Transverse colon (tissue), 4 donors: Measurements from ENCODE around the gene ABCA4.

Source experiments
- CTCF ChIP-seq, 5 experiments: fragments of 200-600 bp in 3 of 5; fragments of 450-650 bp in 2 of 5; sonication (generic) in 3 of 5; IDR thresholded peaks; 1 replicate in 2 of 5; 2 replicates in 3 of 5; pipeline ENCODE4 v1.5.1; 2016 to 2017; ENCODE audit warnings: antibody characterized with exemption in 5 of 5, inconsistent platforms in 3 of 5, mild to moderate bottlenecking in 2 of 5, moderate library complexity in 1 of 5
- EP300 ChIP-seq: sonication (generic); formaldehyde crosslinking; IDR thresholded peaks from one replicate; pipeline ENCODE4 v1.6.1; 2017; ENCODE audit warnings: antibody characterized with exemption, low read depth
- POLR2A ChIP-seq: fragments of 450-650 bp; IDR thresholded peaks from one replicate; pipeline ENCODE4 v1.6.1; 2016; ENCODE audit warnings: antibody characterized with exemption, mild to moderate bottlenecking, moderate library complexity
- POLR2AphosphoS5 ChIP-seq, 3 donors: sonication (generic); formaldehyde crosslinking; IDR thresholded peaks; one replicate each; pipeline ENCODE4 v1.6.1; 2016; ENCODE audit warnings: antibody characterized with exemption in 3 of 3

- TF ChIP-seq CTCF (IDR thresholded peaks at IDR 0.05) (no peak), EP300 (no peak), POLR2A (no peak), POLR2AphosphoS5 (IDR thresholded peaks at IDR 0.05) (no peak)
Measured at GRCh38 chr1:94013367-94013878, 107.5 kb downstream of the ABCA4 start.
